Suprapubic skin (tissue), 4 donors: ENCODE data around the gene ZBTB8B. TPM values are rescaled to one million over a fixed set of nuclear protein-coding genes. Genes with fewer than 3 reads are reported as not detected.
"Not testable (repeated sequence)": the region's sequence is repeated elsewhere in the genome, so short reads cannot be mapped to it uniquely, and the experiment has no call there.

Source experiments
- DNase-seq, 2 donors: peaks; one replicate each; pipeline ENCODE4 v3.0.0-alpha.2; 2019; ENCODE audit warnings: low spot score in 2 of 2
- H3K27ac ChIP-seq: fragments of 200-600 bp; sonication (generic); one replicate; pipeline ENCODE4 v1.5.1; 2019
- H3K27me3 ChIP-seq: fragments of 200-600 bp; sonication (generic); one replicate; pipeline ENCODE4 v1.5.1; 2019
- H3K36me3 ChIP-seq: fragments of 200-600 bp; sonication (generic); one replicate; pipeline ENCODE4 v1.5.1; 2019
- H3K4me1 ChIP-seq: fragments of 200-600 bp; sonication (generic); one replicate; pipeline ENCODE4 v1.5.1; 2019
- H3K4me3 ChIP-seq: fragments of 200-600 bp; sonication (generic); one replicate; pipeline ENCODE4 v1.5.1; 2019; ENCODE audit warnings: mild to moderate bottlenecking
- H3K9me3 ChIP-seq: fragments of 200-600 bp; sonication (generic); one replicate; pipeline ENCODE4 v1.5.1; 2019
- CTCF ChIP-seq, 2 donors: fragments of 200-600 bp in 1 of 2; fragments of 450-650 bp in 1 of 2; sonication (generic) in 1 of 2; IDR thresholded peaks; one replicate each; pipeline ENCODE4 v1.5.1; 2016 to 2019; ENCODE audit warnings: antibody characterized with exemption in 2 of 2, mild to moderate bottlenecking in 1 of 2, moderate library complexity in 1 of 2
- EP300 ChIP-seq: sonication (generic); formaldehyde crosslinking; IDR thresholded peaks from one replicate; pipeline ENCODE4 v1.6.1; 2017; ENCODE audit warnings: antibody characterized with exemption
- POLR2A ChIP-seq, 2 donors: fragments of 450-650 bp; IDR thresholded peaks; one replicate each; pipeline ENCODE4 v1.6.1; 2017; ENCODE audit warnings: antibody characterized with exemption in 2 of 2, mild to moderate bottlenecking in 2 of 2, moderate library complexity in 2 of 2
- POLR2AphosphoS5 ChIP-seq, 3 donors: sonication (generic); formaldehyde crosslinking; IDR thresholded peaks; one replicate each; pipeline ENCODE4 v1.6.1; 2017; ENCODE audit warnings: antibody characterized with exemption in 3 of 3
- WGBS: methylation state at CpG from one replicate; pipeline ENCODE4 v1.1.5; 2018; 5-methylcytosine and 5-hydroxymethylcytosine counted together
- total RNA-seq, 4 donors: library from RNA; depleted of rRNA; stranded (reverse); fragments of >200 nt; gene quantifications; one replicate each; pipeline ENCODE4 v1.1.0, GENCODE V29; 2016

ZBTB8B gene
- total RNA-seq, 4 donors from 2014 or later: 0.08 TPM; not detected in 3

DNA sequence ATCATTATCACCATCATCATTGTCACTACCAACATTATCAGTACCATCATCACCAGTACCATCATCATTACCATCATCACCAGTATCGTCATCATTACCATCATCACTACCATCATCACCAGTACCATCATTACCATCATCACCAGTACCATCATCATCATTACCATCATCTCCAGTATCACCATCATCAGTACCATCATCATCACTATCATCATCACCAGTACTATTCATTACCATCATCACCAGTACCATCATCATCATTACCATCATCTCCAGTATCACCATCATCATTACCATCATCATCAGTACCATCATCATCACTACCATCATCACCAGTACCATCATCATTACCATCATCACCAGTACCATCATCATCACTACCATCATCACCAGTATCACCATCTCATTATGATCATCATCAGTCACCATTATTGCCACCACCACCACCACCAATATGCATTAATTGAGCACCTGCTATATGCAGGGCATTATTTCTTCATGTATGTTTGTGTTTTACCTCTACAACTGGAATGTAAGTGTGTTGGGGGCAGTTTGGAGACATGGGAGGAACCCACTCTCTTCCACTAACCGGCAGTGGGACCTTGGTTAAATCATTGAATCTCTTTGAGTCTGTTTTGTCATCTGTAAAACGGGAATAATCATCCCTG, 7.0 kb downstream of the ZBTB8B start:
- Histone ChIP-seq H3K27me3 (peaks cover 25% of the 10 kb centered on the region), H3K4me3 (no peak overlapping the region), H3K36me3 (no peaks in the 10 kb centered on the region), H3K27ac (no peak overlapping the region), H3K4me1 (no peaks in the 10 kb centered on the region), H3K9me3 (no peaks in the 10 kb centered on the region)
- no peak for DNase-seq
- TF ChIP-seq POLR2A (IDR thresholded peaks at IDR 0.05) (no peak), CTCF (IDR thresholded peaks at IDR 0.05) (no peak), POLR2AphosphoS5 (IDR thresholded peaks at IDR 0.05) (no peak), EP300 (no peak)
- WGBS: 94% methylated on average over 3 of the region's 3 CpGs

GRCh38 chr1:32472966-32473365, 8.1 kb downstream of the ZBTB8B start:
- peaks cover 15% of the 10 kb centered on the region for H3K27me3 ChIP-seq
- not testable (repeated sequence) for H3K36me3 ChIP-seq, H3K4me1 ChIP-seq, H3K27ac ChIP-seq, H3K4me3 ChIP-seq, H3K9me3 ChIP-seq, DNase-seq
- 76% methylated on average over 11 of the region's 11 CpGs for whole genome bisulfite sequencing

DNA sequence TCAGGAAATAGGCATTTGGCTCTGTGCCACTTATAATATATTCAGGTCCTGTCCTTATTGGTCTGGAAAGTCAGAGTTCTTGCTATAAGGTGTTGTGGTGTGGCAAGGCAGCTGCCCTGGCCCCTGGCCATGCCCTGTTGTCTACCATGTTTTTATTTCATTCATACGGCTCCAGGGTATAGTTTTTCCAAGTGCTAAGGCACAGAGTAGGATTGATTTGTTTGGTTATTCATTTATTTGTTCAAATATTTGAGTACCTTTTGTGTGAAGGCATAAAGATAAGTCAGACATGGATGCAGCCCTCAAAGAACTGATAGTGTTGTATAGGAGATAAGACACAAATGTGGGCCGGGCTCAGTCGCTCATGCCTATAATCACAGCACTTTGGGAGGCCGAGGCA, 10.1 kb downstream of the ZBTB8B start:
- Histone ChIP-seq H3K27me3 (peaks cover 9% of the 10 kb centered on the region), H3K4me1 (no peaks in the 10 kb centered on the region), H3K27ac (no peak overlapping the region), H3K9me3 (no peaks in the 10 kb centered on the region), H3K4me3 (no peak overlapping the region), H3K36me3 (no peaks in the 10 kb centered on the region)
- TF ChIP-seq POLR2AphosphoS5 (IDR thresholded peaks at IDR 0.05): no peak
- TF ChIP-seq EP300: no peak
- TF ChIP-seq CTCF (IDR thresholded peaks at IDR 0.05): no peak
- no peak for TF ChIP-seq POLR2A (IDR thresholded peaks at IDR 0.05)
- 96% methylated on average over 4 of the region's 4 CpGs for WGBS
- no peak for DNase-seq

DNA sequence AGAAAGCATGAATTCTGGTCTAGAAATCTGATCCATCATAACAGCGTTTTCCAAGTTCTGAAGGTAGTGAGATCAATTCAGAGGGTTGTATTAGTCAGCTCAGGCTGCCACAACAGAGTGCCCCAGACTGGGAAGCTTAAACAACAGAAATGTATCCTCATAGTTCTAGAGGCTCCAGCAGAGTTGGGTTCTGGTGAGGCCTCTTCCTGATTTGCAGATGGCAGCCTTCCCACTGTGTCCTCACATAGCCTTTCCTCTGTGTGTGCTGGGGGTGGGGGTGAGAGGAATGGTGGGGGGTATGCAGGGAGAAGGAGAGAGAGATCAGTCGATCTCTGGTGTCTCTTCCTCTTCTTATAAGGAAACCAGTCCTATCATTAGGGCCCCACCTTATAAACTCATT, 15.1 kb downstream of the ZBTB8B start:
- Histone ChIP-seq H3K4me1 (peaks cover 3% of the 10 kb centered on the region), H3K4me3 (no peak overlapping the region), H3K36me3 (no peaks in the 10 kb centered on the region), H3K27me3 (no peaks in the 10 kb centered on the region), H3K9me3 (no peaks in the 10 kb centered on the region), H3K27ac (no peak overlapping the region)
- TF ChIP-seq EP300 (no peak), POLR2AphosphoS5 (IDR thresholded peaks at IDR 0.05) (no peak), POLR2A (IDR thresholded peaks at IDR 0.05) (no peak), CTCF (IDR thresholded peaks at IDR 0.05) (no peak)
- DNase-seq: no peak
- 65% methylated on average over 2 of the region's 2 CpGs for WGBS

GRCh38 chr1:32480761-32481160, 15.9 kb downstream of the ZBTB8B start:
- Histone ChIP-seq H3K9me3 (no peaks in the 10 kb centered on the region), H3K27ac (no peak overlapping the region), H3K4me3 (no peak overlapping the region), H3K36me3 (no peaks in the 10 kb centered on the region), H3K27me3 (no peaks in the 10 kb centered on the region), H3K4me1 (peaks cover 3% of the 10 kb centered on the region)
- 95% methylated on average over 10 of the region's 12 CpGs for WGBS
- TF ChIP-seq POLR2A (IDR thresholded peaks at IDR 0.05) (no peak), CTCF (IDR thresholded peaks at IDR 0.05) (no peak), POLR2AphosphoS5 (IDR thresholded peaks at IDR 0.05) (no peak), EP300 (no peak)
- DNase-seq: no peak

- H3K36me3 ChIP-seq, H3K27ac ChIP-seq, H3K9me3 ChIP-seq, DNase-seq, H3K27me3 ChIP-seq, H3K4me1 ChIP-seq, H3K4me3 ChIP-seq: not testable (repeated sequence)
- 68% methylated on average over 3 of the region's 3 CpGs for WGBS
Measured at GRCh38 chr1:32481788-32482187, 16.9 kb downstream of the ZBTB8B start.
